Activated gamma-delta T cell (primary cell): ENCODE data around the gene NAAA.
"Not testable (repeated sequence)": the region's sequence is repeated elsewhere in the genome, so short reads cannot be mapped to it uniquely, and the experiment has no call there.

Experiments used
- DNase-seq: peaks from one replicate; lab custom pipeline; 2025; lab: John Stamatoyannopoulos, UW

The NAAA gene

GRCh38 chr4:75919920-75920319 lies 20.9 kb downstream of the NAAA start:
- DNase-seq: no peak

- DNase-seq: no peak
Measured at GRCh38 chr4:75916091-75916661, 24.6 kb downstream of the NAAA start.

GRCh38 chr4:75912968-75913367 lies 27.8 kb downstream of the NAAA start:
- no peak for DNase-seq

- DNase-seq: not testable (repeated sequence)
Measured at GRCh38 chr4:75910831-75911230, 30.0 kb downstream of the NAAA start.

GRCh38 chr4:75909405-75909804 lies 31.4 kb downstream of the NAAA start:
- no peak for DNase-seq

- no peak for DNase-seq
Measured at GRCh38 chr4:75908555-75908954, 32.3 kb downstream of the NAAA start.

GRCh38 chr4:75907966-75908365 lies 32.8 kb downstream of the NAAA start:
- no peak for DNase-seq

GRCh38 chr4:75904076-75904475 lies 36.7 kb downstream of the NAAA start:
- no peak for DNase-seq

- no peak for DNase-seq
Measured at GRCh38 chr4:75902352-75902751, 38.5 kb downstream of the NAAA start, which contains the start of gene PPEF2. Gene PPEF2, minus strand, starts transcription at chr4:75902452. Its CDS starts 6,127 bp downstream, at chr4:75896325.

GRCh38 chr4:75898536-75898935 lies 42.3 kb downstream of the NAAA start:
- no peak for DNase-seq

- no peak for DNase-seq
Measured at GRCh38 chr4:75895744-75896314, 45.0 kb downstream of the NAAA start.

GRCh38 chr4:75892508-75892907 lies 48.3 kb downstream of the NAAA start:
- no peak for DNase-seq

- no peak for DNase-seq
Measured at GRCh38 chr4:75891611-75892010, 49.2 kb downstream of the NAAA start.

GRCh38 chr4:75889537-75890199 lies 51.1 kb downstream of the NAAA start:
- DNase-seq: no peak

- DNase-seq: no peak
Measured at GRCh38 chr4:75886104-75886503, 54.7 kb downstream of the NAAA start.

- DNase-seq: no peak
Measured at GRCh38 chr4:75881476-75881875, 59.3 kb downstream of the NAAA start.

GRCh38 chr4:75880278-75880677 lies 60.5 kb downstream of the NAAA start:
- no peak for DNase-seq

GRCh38 chr4:75878246-75878756 lies 62.5 kb downstream of the NAAA start:
- DNase-seq: no peak

- no peak for DNase-seq
Measured at GRCh38 chr4:75876218-75876617, 64.6 kb downstream of the NAAA start.

- no peak for DNase-seq
Measured at GRCh38 chr4:75869100-75869499, 71.7 kb downstream of the NAAA start.

GRCh38 chr4:75867130-75867529 lies 73.7 kb downstream of the NAAA start:
- DNase-seq: no peak
